WTC11 (cell line): ENCODE data around the gene KCNE4. TPM values are rescaled to one million over a fixed set of nuclear protein-coding genes. Genes with fewer than 3 reads are reported as not detected.

ENCODE experiments used
- ATAC-seq: fragments of 200-7000 bp; cut with Tn5 transposase; 2 replicates; pipeline ENCODE4 v1.10.0; 2021; ENCODE audit warnings: mild to moderate bottlenecking, moderate library complexity
- CTCF ChIA-PET: fragments of 300-600 bp; sonication (Branson Sonifier 250); formaldehyde crosslinking; loops from one replicate; lab custom pipeline; 2021; ENCODE audit warnings: antibody characterized with exemption; lab: Charles Lee
- POLR2A ChIA-PET: fragments of 350-600 bp; sonication (Branson Sonifier 250); formaldehyde crosslinking; loops from one replicate; lab custom pipeline; 2021; ENCODE audit warnings: antibody characterized with exemption; lab: Charles Lee
- DNase-seq: peaks from one replicate; pipeline ENCODE4 v3.0.0; 2021; ENCODE audit warnings: low spot score
- H3K27ac Mint-ChIP-seq: 2 replicates; pipeline ENCODE4 v1.8.0; 2021; ENCODE audit warnings: mixed read lengths
- H3K27me3 Mint-ChIP-seq: 2 replicates; pipeline ENCODE4 v1.8.0; 2021; ENCODE audit warnings: low read depth, mild to moderate bottlenecking, moderate library complexity, mixed read lengths
- H3K36me3 Mint-ChIP-seq: 2 replicates; pipeline ENCODE4 v1.8.0; 2021; ENCODE audit warnings: mixed read lengths
- H3K4me1 Mint-ChIP-seq: 2 replicates; pipeline ENCODE4 v1.8.0; 2022; ENCODE audit warnings: mixed read lengths
- H3K4me3 Mint-ChIP-seq: 2 replicates; pipeline ENCODE4 v1.8.0; 2021; ENCODE audit warnings: mild to moderate bottlenecking, moderate library complexity, mixed read lengths
- H3K9me3 Mint-ChIP-seq: 2 replicates; pipeline ENCODE4 v1.8.0; 2021; ENCODE audit warnings: mixed read lengths
- ETV6 ChIP-seq: sonication (generic); formaldehyde crosslinking; IDR thresholded peaks from 2 replicates; pipeline ENCODE4 v1.8.1; 2022; ENCODE audit warnings: mild to moderate bottlenecking, missing genetic modification reagents
- GRHL2 ChIP-seq: fragments of 250-450 bp; sonication (Bioruptor Pico); IDR thresholded peaks from 2 replicates; pipeline ENCODE4 v1.8.0; 2022; ENCODE audit warnings: mild to moderate bottlenecking, moderate library complexity; ENCODE audit not compliant: insufficient replicate concordance, severe bottlenecking
- IRF2 ChIP-seq: sonication (generic); formaldehyde crosslinking; IDR thresholded peaks from 2 replicates; pipeline ENCODE4 v1.8.0; 2022; ENCODE audit warnings: low read depth, missing genetic modification reagents, borderline replicate concordance
- JAZF1 ChIP-seq: fragments of 250-450 bp; sonication (Bioruptor Pico); IDR thresholded peaks from 2 replicates; pipeline ENCODE4 v1.9.0; 2021; ENCODE audit warnings: moderate library complexity, mild to moderate bottlenecking, inconsistent platforms
- NFATC4 ChIP-seq: fragments of 250-450 bp; sonication (Bioruptor Pico); IDR thresholded peaks from 2 replicates; pipeline ENCODE4 v1.9.0; 2021; ENCODE audit warnings: mild to moderate bottlenecking
- NR1H2 ChIP-seq: sonication (generic); formaldehyde crosslinking; IDR thresholded peaks from 2 replicates; pipeline ENCODE4 v1.9.0; 2021; ENCODE audit warnings: mild to moderate bottlenecking, moderate library complexity, missing genetic modification reagents
- OVOL2 ChIP-seq: fragments of 250-450 bp; sonication (Bioruptor Pico); IDR thresholded peaks from 2 replicates; pipeline ENCODE4 v1.9.0; 2021; ENCODE audit warnings: mild to moderate bottlenecking, borderline replicate concordance
- RORB ChIP-seq: fragments of 250-450 bp; sonication (Bioruptor Pico); IDR thresholded peaks from 2 replicates; pipeline ENCODE4 v1.9.0; 2021; ENCODE audit warnings: mild to moderate bottlenecking
- TEAD1 ChIP-seq: sonication (generic); formaldehyde crosslinking; IDR thresholded peaks from 2 replicates; pipeline ENCODE4 v1.8.0; 2022; ENCODE audit warnings: mild to moderate bottlenecking, missing genetic modification reagents
- TEAD4 ChIP-seq: sonication (generic); formaldehyde crosslinking; IDR thresholded peaks from 2 replicates; pipeline ENCODE4 v1.8.0; 2022; ENCODE audit warnings: mild to moderate bottlenecking, missing genetic modification reagents
- ZBTB21 ChIP-seq: sonication (generic); formaldehyde crosslinking; IDR thresholded peaks from 2 replicates; pipeline ENCODE4 v1.8.1; 2023; ENCODE audit warnings: mild to moderate bottlenecking, missing genetic modification reagents, borderline replicate concordance
- ZNF138 ChIP-seq: sonication (generic); formaldehyde crosslinking; conservative IDR thresholded peaks from 2 replicates; pipeline ENCODE4 v1.8.1; 2022; ENCODE audit warnings: mild to moderate bottlenecking, moderate library complexity, missing genetic modification reagents
- ZNF416 ChIP-seq: fragments of 250-450 bp; sonication (Bioruptor Pico); IDR thresholded peaks from 2 replicates; pipeline ENCODE4 v1.9.0; 2021; ENCODE audit warnings: mild to moderate bottlenecking, inconsistent platforms
- total RNA-seq: library from RNA; stranded (reverse); gene quantifications from 3 replicates; pipeline ENCODE4 v1.2.3, GENCODE V29; 2021
- TF ChIP-seq, protein P1 (sequence below): sonication (generic); formaldehyde crosslinking; IDR thresholded peaks from 2 replicates; pipeline ENCODE4 v1.8.0; 2022; ENCODE audit warnings: mild to moderate bottlenecking, missing genetic modification reagents
- TF ChIP-seq, protein P2 (sequence below): sonication (generic); formaldehyde crosslinking; IDR thresholded peaks from 2 replicates; pipeline ENCODE4 v1.8.0; 2023; ENCODE audit warnings: missing genetic modification reagents, mild to moderate bottlenecking, borderline replicate concordance
- TF ChIP-seq, protein P3 (sequence below): sonication (generic); formaldehyde crosslinking; IDR thresholded peaks from 2 replicates; pipeline ENCODE4 v1.8.1; 2022; ENCODE audit warnings: mild to moderate bottlenecking, missing genetic modification reagents, moderate library complexity, borderline replicate concordance
- TF ChIP-seq, protein P4 (sequence below): sonication (generic); formaldehyde crosslinking; IDR thresholded peaks from 2 replicates; pipeline ENCODE4 v1.8.1; 2023; ENCODE audit warnings: mild to moderate bottlenecking, missing genetic modification reagents, moderate library complexity
- TF ChIP-seq, protein P5 (sequence below): sonication (generic); formaldehyde crosslinking; IDR thresholded peaks from 2 replicates; pipeline ENCODE4 v1.8.1; 2022; ENCODE audit warnings: low read depth, missing genetic modification reagents, borderline replicate concordance
- TF ChIP-seq, protein P6 (sequence below): sonication (generic); formaldehyde crosslinking; IDR thresholded peaks from 2 replicates; pipeline ENCODE4 v1.8.1; 2023; ENCODE audit warnings: mild to moderate bottlenecking, missing genetic modification reagents
- TF ChIP-seq, protein P7 (sequence below): sonication (generic); formaldehyde crosslinking; IDR thresholded peaks from 2 replicates; pipeline ENCODE4 v1.8.1; 2022; ENCODE audit warnings: mild to moderate bottlenecking, moderate library complexity, missing genetic modification reagents
- TF ChIP-seq, protein P8 (sequence below): sonication (generic); formaldehyde crosslinking; IDR thresholded peaks from 2 replicates; pipeline ENCODE4 v1.8.1; 2023; ENCODE audit warnings: mild to moderate bottlenecking, missing genetic modification reagents, moderate library complexity

The KCNE4 gene
- total RNA-seq, 1 experiment from 2014 or later = 0.04 TPM

DNA sequence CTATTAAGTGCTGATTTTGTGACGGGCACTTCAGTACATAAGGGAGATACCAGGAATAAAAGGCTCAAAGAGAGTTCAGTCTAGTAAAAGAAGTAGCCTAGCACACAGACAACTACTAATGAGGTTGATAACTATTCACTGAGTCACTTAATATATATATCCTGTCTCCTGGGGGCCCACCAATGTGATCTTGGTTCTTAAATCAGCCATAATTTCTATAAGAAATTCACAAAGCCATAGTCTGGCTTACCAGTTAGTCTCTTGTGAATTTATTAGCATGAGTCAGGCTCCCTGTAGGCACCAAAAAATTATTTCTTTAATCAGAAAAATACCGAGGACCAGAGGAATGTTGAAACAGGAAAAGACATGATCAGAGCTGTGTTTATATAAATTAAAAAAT lies 10.4 kb downstream of the KCNE4 start:
- POLR2A ChIA-PET = no interaction called here
- peaks cover 7% of the 10 kb centered on the region for H3K4me1 Mint-ChIP-seq
- no peak overlapping the region for H3K4me3 Mint-ChIP-seq
- CTCF ChIA-PET = no interaction called here
- no peaks in the 10 kb centered on the region for H3K36me3 Mint-ChIP-seq
- ATAC-seq (no peak), DNase-seq (no peak)
- H3K27me3 Mint-ChIP-seq = no peaks in the 10 kb centered on the region
- no peaks in the 10 kb centered on the region for H3K9me3 Mint-ChIP-seq
- TF ChIP-seq TEAD1 (CRISPR knock-in tag) = no peak
- TF ChIP-seq ZBTB21 = no peak
- TF ChIP-seq, protein P1, sequence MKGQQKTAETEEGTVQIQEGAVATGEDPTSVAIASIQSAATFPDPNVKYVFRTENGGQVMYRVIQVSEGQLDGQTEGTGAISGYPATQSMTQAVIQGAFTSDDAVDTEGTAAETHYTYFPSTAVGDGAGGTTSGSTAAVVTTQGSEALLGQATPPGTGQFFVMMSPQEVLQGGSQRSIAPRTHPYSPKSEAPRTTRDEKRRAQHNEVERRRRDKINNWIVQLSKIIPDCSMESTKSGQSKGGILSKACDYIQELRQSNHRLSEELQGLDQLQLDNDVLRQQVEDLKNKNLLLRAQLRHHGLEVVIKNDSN (CRISPR knock-in tag) = no peak
- TF ChIP-seq, protein P2, sequence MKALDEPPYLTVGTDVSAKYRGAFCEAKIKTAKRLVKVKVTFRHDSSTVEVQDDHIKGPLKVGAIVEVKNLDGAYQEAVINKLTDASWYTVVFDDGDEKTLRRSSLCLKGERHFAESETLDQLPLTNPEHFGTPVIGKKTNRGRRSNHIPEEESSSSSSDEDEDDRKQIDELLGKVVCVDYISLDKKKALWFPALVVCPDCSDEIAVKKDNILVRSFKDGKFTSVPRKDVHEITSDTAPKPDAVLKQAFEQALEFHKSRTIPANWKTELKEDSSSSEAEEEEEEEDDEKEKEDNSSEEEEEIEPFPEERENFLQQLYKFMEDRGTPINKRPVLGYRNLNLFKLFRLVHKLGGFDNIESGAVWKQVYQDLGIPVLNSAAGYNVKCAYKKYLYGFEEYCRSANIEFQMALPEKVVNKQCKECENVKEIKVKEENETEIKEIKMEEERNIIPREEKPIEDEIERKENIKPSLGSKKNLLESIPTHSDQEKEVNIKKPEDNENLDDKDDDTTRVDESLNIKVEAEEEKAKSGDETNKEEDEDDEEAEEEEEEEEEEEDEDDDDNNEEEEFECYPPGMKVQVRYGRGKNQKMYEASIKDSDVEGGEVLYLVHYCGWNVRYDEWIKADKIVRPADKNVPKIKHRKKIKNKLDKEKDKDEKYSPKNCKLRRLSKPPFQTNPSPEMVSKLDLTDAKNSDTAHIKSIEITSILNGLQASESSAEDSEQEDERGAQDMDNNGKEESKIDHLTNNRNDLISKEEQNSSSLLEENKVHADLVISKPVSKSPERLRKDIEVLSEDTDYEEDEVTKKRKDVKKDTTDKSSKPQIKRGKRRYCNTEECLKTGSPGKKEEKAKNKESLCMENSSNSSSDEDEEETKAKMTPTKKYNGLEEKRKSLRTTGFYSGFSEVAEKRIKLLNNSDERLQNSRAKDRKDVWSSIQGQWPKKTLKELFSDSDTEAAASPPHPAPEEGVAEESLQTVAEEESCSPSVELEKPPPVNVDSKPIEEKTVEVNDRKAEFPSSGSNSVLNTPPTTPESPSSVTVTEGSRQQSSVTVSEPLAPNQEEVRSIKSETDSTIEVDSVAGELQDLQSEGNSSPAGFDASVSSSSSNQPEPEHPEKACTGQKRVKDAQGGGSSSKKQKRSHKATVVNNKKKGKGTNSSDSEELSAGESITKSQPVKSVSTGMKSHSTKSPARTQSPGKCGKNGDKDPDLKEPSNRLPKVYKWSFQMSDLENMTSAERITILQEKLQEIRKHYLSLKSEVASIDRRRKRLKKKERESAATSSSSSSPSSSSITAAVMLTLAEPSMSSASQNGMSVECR = no peak
- TF ChIP-seq ZNF416 = no peak
- TF ChIP-seq, protein P3, sequence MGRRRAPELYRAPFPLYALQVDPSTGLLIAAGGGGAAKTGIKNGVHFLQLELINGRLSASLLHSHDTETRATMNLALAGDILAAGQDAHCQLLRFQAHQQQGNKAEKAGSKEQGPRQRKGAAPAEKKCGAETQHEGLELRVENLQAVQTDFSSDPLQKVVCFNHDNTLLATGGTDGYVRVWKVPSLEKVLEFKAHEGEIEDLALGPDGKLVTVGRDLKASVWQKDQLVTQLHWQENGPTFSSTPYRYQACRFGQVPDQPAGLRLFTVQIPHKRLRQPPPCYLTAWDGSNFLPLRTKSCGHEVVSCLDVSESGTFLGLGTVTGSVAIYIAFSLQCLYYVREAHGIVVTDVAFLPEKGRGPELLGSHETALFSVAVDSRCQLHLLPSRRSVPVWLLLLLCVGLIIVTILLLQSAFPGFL (CRISPR knock-in tag) = no peak
- no peak for TF ChIP-seq NR1H2 (CRISPR knock-in tag)
- TF ChIP-seq GRHL2 (CRISPR knock-in tag) = no peak
- TF ChIP-seq OVOL2 = no peak
- TF ChIP-seq IRF2 = no peak
- TF ChIP-seq ZNF138 = no peak
- TF ChIP-seq, protein P4, sequence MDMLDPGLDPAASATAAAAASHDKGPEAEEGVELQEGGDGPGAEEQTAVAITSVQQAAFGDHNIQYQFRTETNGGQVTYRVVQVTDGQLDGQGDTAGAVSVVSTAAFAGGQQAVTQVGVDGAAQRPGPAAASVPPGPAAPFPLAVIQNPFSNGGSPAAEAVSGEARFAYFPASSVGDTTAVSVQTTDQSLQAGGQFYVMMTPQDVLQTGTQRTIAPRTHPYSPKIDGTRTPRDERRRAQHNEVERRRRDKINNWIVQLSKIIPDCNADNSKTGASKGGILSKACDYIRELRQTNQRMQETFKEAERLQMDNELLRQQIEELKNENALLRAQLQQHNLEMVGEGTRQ (CRISPR knock-in tag) = no peak
- TF ChIP-seq, protein P5, sequence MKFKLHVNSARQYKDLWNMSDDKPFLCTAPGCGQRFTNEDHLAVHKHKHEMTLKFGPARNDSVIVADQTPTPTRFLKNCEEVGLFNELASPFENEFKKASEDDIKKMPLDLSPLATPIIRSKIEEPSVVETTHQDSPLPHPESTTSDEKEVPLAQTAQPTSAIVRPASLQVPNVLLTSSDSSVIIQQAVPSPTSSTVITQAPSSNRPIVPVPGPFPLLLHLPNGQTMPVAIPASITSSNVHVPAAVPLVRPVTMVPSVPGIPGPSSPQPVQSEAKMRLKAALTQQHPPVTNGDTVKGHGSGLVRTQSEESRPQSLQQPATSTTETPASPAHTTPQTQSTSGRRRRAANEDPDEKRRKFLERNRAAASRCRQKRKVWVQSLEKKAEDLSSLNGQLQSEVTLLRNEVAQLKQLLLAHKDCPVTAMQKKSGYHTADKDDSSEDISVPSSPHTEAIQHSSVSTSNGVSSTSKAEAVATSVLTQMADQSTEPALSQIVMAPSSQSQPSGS = no peak
- H3K27ac Mint-ChIP-seq = no peak overlapping the region

DNA sequence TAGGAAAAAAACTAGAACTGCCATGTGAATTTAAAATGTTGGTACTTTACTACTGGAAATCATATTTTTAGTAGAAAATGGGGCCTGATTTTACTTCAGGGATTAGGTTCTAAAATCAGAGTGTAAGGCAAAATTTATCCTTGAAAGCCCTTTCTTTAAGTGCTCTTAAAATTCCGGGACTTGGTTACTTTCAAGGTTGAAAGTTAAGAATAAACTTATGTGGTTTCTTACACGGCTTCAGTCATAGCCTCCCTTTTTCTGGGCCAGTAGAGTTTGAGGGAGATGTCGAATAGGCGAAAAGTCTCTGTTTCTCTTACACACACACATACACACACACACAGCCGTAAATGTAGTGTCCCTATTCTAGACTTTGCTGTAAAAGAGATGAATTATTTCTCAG lies 13.1 kb downstream of the KCNE4 start:
- no peaks in the 10 kb centered on the region for H3K36me3 Mint-ChIP-seq
- peaks cover 10% of the 10 kb centered on the region for H3K4me1 Mint-ChIP-seq
- CTCF ChIA-PET = no interaction called here
- no peaks in the 10 kb centered on the region for H3K27me3 Mint-ChIP-seq
- POLR2A ChIA-PET = no interaction called here
- H3K4me3 Mint-ChIP-seq = no peak overlapping the region
- TF ChIP-seq IRF2 (no peak), JAZF1 (CRISPR knock-in tag) (no peak)
- TF ChIP-seq, all 79 proteins: peak for 0
- ATAC-seq (no peak), DNase-seq (no peak)
- Mint-ChIP-seq H3K9me3 (no peaks in the 10 kb centered on the region), H3K27ac (no peak overlapping the region)

DNA sequence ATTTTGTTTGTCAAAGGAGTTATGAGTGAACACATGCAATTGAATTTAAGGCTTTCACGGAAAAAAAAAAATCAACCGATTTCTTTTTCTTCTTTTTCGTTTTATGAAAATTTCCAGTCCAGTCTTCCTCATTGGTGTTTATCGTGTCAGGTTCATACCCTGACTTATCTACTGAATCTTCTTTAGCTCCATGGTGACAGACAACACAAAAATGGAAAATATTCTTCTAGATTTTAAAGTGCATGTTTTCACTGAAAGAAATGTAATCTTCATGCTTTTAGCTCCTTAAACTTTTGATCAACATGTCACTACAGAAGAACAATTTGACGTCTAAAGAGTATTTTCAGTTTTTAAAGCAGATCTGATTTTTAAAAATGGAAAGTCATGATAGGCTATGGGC lies 14.7 kb downstream of the KCNE4 start:
- Mint-ChIP-seq H3K4me3 (no peak overlapping the region), H3K4me1 (peaks cover 10% of the 10 kb centered on the region), H3K27ac (no peak overlapping the region), H3K27me3 (no peaks in the 10 kb centered on the region), H3K36me3 (no peaks in the 10 kb centered on the region), H3K9me3 (no peaks in the 10 kb centered on the region)
- CTCF ChIA-PET = no interaction called here
- DNase-seq (no peak), ATAC-seq (no peak)
- POLR2A ChIA-PET = no interaction called here
- TF ChIP-seq RORB (CRISPR knock-in tag) = no peak
- no peak for TF ChIP-seq ETV6 (CRISPR knock-in tag)
- TF ChIP-seq TEAD4 (CRISPR knock-in tag) = no peak
- TF ChIP-seq, protein P1 (CRISPR knock-in tag) = no peak
- TF ChIP-seq, protein P6, sequence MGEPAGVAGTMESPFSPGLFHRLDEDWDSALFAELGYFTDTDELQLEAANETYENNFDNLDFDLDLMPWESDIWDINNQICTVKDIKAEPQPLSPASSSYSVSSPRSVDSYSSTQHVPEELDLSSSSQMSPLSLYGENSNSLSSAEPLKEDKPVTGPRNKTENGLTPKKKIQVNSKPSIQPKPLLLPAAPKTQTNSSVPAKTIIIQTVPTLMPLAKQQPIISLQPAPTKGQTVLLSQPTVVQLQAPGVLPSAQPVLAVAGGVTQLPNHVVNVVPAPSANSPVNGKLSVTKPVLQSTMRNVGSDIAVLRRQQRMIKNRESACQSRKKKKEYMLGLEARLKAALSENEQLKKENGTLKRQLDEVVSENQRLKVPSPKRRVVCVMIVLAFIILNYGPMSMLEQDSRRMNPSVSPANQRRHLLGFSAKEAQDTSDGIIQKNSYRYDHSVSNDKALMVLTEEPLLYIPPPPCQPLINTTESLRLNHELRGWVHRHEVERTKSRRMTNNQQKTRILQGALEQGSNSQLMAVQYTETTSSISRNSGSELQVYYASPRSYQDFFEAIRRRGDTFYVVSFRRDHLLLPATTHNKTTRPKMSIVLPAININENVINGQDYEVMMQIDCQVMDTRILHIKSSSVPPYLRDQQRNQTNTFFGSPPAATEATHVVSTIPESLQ (CRISPR knock-in tag) = no peak
- TF ChIP-seq NFATC4 (CRISPR knock-in tag) = no peak
- TF ChIP-seq, protein P7, sequence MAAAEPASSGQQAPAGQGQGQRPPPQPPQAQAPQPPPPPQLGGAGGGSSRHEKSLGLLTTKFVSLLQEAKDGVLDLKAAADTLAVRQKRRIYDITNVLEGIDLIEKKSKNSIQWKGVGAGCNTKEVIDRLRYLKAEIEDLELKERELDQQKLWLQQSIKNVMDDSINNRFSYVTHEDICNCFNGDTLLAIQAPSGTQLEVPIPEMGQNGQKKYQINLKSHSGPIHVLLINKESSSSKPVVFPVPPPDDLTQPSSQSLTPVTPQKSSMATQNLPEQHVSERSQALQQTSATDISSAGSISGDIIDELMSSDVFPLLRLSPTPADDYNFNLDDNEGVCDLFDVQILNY (CRISPR knock-in tag) = no peak
- TF ChIP-seq, protein P8, sequence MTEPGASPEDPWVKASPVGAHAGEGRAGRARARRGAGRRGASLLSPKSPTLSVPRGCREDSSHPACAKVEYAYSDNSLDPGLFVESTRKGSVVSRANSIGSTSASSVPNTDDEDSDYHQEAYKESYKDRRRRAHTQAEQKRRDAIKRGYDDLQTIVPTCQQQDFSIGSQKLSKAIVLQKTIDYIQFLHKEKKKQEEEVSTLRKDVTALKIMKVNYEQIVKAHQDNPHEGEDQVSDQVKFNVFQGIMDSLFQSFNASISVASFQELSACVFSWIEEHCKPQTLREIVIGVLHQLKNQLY (CRISPR knock-in tag) = no peak
